ENCODE measurements around the gene DAD1.
"Not testable (repeated sequence)": the region's sequence is repeated elsewhere in the genome, so short reads cannot be mapped to it uniquely, and the experiment has no call there.

The DAD1 gene

DNA sequence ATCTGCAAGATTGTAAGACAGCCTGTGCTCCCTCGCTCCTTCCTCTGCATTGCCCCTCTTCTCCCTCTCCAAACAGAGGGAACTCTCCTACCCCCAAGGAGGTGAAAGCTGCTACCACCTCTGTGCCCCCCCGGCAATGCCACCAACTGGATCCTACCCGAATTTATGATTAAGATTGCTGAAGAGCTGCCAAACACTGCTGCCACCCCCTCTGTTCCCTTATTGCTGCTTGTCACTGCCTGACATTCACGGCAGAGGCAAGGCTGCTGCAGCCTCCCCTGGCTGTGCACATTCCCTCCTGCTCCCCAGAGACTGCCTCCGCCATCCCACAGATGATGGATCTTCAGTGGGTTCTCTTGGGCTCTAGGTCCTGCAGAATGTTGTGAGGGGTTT lies 37.4 kb downstream of the DAD1 start:
- DNase-seq = no peak

DNA sequence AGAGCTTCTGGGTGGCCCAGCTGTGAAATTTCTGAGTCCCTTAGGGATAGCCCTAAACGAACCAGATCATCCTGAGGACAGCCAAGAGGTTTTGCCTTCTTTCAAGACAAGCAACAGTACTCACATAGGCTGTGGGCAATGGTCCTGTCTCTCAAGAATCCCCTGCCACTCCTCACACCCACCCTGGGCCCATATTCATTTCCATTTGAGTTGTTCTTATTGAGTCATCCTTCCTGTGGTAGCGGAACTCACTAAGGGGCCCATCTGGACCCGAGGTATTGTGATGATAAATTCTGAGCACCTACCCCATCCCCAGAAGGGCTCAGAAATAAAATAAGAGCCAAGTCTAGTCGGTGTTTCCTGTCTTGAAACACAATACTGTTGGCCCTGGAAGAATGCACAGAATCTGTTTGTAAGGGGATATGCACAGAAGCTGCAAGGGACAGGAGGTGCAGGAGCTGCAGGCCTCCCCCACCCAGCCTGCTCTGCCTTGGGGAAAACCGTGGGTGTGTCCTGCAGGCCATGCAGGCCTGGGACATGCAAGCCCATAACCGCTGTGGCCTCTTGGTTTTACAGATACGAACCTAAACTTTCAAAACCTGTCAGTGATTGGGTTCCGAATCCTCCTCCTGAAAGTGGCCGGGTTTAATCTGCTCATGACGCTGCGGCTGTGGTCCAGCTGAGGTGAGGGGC lies 38.9 kb downstream of the DAD1 start:
- DNase-seq = peak; percentile 34

DNA sequence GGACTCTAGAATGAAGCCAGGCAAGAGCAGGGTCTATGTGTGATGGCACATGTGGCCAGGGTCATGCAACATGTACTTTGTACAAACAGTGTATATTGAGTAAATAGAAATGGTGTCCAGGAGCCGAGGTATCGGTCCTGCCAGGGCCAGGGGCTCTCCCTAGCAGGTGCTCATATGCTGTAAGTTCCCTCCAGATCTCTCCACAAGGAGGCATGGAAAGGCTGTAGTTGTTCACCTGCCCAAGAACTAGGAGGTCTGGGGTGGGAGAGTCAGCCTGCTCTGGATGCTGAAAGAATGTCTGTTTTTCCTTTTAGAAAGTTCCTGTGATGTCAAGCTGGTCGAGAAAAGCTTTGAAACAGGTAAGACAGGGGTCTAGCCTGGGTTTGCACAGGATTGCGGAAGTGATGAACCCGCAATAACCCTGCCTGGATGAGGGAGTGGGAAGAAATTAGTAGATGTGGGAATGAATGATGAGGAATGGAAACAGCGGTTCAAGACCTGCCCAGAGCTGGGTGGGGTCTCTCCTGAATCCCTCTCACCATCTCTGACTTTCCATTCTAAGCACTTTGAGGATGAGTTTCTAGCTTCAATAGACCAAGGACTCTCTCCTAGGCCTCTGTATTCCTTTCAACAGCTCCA lies 39.6 kb downstream of the DAD1 start:
- no peak for DNase-seq

DNA sequence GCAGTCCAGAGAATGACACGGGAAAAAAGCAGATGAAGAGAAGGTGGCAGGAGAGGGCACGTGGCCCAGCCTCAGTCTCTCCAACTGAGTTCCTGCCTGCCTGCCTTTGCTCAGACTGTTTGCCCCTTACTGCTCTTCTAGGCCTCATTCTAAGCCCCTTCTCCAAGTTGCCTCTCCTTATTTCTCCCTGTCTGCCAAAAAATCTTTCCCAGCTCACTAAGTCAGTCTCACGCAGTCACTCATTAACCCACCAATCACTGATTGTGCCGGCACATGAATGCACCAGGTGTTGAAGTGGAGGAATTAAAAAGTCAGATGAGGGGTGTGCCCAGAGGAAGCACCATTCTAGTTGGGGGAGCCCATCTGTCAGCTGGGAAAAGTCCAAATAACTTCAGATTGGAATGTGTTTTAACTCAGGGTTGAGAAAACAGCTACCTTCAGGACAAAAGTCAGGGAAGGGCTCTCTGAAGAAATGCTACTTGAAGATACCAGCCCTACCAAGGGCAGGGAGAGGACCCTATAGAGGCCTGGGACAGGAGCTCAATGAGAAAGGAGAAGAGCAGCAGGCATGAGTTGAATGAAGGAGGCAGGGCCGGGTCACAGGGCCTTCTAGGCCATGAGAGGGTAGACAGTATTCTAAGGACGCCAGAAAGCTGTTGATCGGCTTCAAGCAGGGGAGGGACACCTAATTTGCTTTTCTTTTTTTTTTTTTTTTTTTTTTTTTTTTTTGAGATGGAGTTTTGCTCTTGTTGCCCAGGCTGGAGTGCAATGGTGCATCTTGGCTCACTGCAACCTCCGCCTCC lies 40.9 kb downstream of the DAD1 start:
- DNase-seq = no peak

DNA sequence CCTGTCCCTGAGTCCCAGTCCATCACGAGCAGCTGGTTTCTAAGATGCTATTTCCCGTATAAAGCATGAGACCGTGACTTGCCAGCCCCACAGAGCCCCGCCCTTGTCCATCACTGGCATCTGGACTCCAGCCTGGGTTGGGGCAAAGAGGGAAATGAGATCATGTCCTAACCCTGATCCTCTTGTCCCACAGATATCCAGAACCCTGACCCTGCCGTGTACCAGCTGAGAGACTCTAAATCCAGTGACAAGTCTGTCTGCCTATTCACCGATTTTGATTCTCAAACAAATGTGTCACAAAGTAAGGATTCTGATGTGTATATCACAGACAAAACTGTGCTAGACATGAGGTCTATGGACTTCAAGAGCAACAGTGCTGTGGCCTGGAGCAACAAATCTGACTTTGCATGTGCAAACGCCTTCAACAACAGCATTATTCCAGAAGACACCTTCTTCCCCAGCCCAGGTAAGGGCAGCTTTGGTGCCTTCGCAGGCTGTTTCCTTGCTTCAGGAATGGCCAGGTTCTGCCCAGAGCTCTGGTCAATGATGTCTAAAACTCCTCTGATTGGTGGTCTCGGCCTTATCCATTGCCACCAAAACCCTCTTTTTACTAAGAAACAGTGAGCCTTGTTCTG lies 41.6 kb downstream of the DAD1 start:
- DNase-seq = no peak

DNA sequence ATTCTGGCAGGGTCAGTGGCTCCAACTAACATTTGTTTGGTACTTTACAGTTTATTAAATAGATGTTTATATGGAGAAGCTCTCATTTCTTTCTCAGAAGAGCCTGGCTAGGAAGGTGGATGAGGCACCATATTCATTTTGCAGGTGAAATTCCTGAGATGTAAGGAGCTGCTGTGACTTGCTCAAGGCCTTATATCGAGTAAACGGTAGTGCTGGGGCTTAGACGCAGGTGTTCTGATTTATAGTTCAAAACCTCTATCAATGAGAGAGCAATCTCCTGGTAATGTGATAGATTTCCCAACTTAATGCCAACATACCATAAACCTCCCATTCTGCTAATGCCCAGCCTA lies 42.3 kb downstream of the DAD1 start:
- DNase-seq = no peak

DNA sequence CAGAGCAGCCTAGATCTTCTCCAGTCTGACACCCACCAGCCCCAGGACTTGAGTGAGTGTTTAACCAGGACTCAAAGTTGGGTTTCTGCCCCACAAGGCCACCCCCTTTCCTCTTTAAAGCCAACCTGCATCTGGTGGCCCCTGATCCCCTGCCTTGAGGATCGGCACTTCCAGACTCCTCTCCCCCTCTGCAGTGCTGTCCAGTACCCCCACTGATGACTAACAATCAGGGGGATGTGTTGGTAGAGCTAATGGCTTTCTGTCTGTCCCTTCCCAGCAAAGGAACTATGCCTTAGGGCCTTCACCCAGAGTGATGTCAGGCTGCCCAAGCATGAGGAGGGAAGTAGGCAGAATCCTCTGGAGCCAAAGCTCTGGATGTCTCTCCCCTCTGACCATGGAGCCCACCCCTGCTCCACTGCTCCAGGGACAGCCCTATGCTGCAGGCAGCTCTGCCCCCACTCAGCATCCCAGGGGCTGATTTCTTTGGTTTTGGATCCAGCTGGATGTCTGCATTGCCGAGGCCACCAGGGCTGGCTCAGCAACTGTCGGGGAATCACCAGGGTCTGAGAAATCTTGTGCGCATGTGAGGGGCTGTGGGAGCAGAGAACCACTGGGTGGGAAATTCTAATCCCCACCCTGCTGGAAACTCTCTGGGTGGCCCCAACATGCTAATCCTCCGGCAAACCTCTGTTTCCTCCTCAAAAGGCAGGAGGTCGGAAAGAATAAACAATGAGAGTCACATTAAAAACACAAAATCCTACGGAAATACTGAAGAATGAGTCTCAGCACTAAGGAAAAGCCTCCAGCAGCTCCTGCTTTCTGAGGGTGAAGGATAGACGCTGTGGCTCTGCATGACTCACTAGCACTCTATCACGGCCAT lies 42.9 kb downstream of the DAD1 start:
- DNase-seq = no peak

DNA sequence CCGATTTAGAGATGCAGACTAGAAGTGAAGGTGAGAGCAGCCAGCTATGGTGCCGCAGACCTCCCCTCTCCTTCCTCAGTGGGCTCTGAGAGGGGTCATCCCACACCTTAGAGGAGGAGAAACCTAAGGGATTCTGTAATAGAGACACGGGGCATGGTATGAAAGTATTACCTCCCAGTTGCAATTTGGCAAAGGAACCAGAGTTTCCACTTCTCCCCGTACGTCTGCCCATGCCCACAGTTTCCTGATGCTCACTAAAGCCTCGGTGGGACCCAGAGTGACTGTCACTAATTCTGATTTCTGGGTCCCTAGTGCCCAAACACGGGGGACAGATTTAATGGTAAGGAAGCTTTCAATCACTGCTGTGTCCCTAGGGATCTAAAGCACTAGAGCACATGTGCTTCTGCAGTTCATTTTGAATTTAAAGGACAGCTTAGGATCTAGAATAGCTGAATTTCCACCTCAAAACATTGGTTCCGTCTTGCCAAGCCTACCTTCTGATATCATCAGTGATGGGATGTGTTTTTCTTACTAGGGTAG lies 44.1 kb downstream of the DAD1 start:
- no peak for DNase-seq

DNA sequence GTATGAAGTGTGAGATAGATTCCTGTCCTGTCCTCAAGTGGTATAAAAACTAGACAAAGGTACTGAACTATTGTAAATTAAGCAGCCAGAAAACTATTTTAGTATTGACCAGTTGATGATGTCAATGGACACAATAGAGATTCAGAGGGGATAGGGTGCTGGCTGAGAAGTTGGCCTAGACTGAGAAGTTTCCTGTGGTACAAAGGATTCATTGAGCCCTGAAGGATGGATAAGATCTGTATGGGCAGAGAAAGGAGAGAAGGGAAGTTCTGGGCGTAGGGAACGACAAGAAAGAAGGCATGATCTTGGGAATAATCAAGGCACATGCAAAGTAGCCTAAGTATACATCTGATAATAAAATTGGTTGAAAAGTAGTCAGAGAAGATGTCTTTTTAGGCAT lies 44.6 kb downstream of the DAD1 start:
- DNase-seq = no peak

DNA sequence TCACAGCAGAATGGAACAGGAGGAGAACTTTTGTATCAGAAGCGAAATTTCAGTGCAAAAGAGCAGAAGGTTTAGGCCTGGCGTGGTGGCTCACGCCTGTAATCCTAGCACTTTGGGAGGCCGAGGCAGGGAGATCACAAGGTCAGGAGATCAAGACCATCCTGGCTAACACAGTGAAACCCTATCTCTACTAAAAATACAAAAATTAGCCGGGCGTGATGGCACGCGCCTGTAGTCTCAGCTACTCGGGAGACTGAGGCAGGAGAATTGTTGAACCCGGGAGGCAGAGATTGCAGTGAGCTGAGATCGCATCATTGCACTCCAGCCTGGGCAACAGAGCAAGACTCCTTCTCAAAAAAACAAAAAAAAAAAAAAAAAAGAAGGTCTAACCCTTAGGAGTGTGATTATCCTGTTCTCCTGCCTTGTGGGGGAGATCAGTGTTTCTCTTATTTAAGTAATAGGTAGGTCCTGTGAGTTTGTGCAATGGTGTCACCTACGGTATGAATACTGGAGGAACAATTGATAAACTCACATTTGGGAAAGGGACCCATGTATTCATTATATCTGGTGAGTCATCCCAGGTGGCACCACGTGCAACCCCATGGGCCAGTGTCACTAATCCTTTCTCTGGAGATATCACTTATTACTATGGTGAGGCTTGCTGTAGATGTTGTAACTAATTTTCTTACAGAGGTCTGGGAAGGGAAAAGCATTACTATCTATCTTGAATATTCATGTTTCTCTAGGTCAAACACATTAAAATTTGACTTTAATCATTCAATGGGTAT lies 45.3 kb downstream of the DAD1 start:
- not testable (repeated sequence) for DNase-seq

DNA sequence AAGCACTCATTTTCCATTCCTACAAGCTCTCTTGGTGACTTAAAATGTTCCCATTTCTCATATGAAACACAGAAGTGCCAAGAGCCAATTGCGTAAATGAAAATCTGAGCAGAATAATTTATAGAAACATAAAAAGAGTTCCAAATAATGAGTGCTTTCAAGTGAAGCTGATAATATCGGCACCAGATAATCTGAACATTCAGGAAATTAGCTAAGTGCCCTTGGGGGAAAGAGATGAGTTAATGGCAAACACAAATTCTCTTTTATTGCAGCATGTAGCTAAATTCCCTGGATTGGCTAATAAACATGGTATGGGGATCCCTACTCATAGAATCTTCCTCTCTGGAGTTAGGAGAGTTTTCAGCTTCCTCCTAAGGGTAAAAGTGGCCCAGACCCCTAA lies 46.7 kb downstream of the DAD1 start:
- DNase-seq = no peak

DNA sequence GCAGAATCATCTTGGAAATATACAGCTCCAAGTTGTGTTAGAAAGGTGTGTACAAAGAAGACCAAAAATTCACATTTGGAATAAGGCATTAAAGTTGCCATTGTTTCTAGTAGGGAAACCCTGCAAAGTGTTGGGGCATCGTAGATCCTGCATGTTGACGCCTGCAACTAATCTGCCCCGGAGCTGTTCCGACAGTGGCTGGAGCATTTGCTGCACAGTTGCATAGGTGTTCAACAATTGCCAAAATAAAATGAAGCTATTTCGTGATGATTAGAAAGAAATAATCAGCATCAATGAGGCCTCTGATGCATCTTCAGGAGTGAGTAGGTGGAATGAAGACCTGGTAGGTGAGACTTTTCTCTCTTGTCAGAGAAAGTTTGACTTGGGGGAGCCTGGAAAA lies 47.3 kb downstream of the DAD1 start:
- DNase-seq = no peak

DNA sequence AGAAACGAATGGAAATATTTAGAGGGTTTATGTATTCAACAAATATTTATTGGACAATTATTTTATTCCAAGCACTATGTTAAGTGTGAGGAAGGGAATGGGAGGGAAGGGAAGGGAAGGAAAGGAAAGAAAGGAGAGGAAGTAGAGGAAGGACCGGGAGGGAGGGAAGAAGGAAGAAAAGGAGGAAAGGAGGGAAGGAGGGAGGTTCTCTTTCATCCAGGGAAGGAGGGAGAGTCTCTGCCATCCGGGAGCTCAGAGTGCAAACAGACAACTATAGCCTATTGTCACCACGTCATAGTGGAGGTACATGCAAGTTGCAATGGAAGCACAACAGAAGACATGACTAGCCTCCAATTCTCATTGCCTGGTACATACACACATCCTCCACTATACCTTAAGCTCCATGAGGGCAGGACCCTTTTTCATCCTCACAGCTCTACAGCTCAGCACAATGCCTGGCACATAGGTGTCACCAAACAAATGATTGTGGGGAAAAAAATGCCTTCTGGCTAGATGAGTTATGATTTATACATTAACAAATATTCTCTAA lies 48.1 kb downstream of the DAD1 start:
- no peak for DNase-seq

DNA sequence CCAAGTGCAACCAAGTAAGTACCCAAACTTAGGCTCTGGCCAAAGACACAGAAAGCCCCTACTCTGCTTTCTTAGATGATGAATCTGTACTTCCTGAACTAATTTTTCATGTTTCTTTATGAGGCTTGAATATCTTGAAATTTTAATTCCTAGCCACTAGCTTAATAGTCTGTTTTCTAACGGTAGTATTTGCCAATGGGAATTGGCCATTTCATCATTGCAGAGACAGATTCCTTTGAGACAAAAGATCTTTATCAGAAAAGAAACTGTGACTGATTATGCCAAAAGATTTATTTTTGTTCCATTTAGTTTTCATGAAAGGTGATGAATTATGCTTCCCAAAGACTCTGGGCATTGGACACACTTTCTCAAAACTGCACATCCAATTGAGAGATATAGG lies 48.7 kb downstream of the DAD1 start:
- no peak for DNase-seq

DNA sequence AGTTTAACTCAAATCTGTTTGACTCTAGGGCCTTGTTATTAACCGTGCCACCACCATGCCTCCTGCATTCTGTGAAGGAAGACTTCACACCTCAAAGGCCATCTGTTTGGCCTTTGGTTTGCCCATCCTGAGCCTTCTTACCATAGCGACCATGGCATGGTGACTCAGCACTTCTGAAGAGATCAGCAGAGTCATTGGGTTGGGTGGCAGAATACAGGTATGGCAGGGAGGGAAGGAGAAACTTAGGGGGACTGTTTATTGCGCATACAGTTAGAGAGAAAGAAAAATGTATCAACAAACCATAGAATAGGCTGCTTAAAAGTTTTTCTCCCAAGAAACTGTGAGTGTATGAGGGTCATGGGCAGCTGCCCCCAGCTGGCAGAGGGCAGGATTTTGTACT lies 49.2 kb downstream of the DAD1 start:
- no peak for DNase-seq

DNA sequence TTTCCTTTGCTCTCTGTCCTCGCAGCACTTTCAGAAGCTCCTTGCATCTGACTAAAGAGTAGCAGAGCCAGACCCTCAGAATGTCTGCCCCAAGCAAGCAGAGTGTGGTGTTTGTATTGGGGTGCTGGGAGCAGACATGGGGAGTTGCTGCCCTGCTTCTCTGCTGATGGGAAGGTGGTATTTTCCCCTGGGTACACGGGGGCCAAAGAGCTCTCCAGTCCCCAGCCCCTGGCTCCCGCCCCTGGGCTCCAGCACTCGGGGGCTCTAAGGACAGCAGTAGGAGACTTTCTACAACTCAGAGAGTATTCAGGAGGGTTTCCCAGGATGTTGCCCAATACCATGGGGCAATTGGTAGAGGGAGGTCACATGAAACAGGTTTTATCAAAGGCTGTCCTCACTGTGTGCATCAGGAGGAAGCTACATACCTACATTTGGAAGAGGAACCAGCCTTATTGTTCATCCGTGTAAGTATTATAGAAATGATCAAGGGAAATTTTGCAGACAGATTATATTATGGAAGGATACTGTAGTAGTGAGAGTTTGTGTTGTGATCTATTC lies 50.3 kb downstream of the DAD1 start:
- DNase-seq = no peak

DNA sequence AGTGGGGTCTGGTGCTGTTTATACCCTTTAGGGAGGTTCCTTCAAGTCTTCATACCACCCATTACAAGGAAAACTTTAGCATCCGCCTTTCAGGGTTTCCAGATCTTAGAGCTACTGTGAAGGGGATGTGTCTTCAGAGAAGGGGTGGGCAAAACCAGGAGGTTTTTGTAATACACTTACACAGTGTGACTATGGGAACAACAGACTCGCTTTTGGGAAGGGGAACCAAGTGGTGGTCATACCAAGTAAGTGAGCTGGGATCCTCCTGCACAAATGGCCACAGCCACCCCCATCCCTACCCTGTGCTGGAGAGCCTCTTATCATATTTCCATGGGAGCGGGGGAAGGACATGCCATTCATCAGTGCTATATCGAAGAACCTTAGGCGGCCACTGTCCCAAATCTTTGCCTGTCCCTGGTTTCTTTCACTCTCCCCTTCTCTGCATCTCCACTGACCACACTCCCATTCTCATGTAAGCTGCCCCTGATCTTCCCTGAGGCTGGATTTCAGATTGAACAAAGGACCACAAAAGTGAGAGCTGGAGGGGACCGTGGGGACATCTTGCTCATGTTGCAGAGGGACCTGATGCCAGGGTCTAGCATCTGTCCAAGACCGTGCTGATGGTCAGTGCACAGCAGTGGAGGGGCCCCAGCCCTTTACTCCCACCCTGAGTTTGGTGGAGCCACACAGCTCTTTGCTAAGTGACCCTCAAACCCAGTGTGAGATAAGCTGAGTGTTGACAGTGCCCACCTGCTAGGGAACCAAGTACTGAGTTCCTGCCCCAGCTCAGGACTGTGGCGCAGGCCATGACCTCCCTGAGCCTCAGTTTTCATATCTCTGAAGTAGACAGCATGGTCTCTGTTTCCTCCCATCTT lies 51.4 kb downstream of the DAD1 start:
- no peak for DNase-seq

DNA sequence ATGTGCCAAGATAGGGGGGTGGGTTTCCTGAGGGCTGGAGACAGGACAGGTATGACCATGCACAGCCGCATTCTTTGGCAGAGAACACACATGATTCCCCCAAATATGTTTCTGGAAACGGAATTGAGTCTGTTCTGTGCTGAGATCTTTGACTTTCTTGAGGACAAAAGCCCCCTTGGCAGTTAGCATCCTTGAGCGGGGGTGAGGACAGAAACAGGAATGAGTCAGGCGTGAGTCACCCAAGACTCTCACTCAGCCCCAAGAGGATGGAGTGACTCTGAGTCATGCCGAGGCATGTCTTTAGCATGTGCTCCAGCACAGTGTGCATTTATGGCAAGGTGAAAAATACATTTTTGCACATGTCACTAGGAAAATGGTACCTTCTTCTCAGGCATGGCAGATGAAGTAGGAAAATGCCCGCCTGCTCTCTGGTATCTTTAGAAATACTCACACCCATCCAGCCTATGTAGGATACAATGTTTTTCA lies 52.1 kb downstream of the DAD1 start:
- DNase-seq = peak; percentile 53

DNA sequence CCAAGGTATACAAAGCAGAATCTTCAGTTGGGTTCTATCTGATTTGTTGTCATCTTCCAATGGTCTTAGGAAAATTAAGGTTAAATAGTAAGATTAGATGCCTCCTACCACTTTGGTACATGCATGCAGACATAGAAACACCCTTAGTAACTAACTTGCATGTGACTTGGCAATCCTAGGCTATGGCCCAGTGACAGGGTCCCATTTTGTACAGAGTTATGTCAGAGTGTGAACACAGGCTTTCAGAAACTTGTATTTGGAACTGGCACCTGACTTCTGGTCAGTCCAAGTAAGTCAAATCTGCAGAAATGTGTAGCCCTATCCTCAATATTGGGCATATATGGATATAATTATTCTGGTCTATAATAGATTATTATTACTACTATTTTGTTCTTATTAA lies 53.1 kb downstream of the DAD1 start:
- no peak for DNase-seq

DNA sequence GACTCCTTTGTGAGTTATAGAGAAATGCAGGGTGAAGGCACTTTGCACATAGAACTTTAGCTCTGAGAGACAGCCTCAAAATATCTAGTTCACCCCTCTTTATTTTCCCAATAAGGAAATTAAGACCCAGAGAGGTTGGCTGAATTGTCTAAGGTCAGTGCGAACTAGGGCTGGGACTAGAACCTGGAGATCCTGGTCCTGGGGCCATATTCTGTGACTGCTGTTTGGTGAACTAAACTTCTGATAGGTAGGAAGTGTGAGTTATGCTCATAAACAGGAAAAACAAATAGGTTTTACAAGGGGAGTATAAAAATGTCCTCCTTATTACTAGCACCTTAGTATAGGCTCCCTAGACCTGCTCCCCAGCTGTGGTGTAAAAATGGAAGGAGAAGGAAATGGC lies 53.9 kb downstream of the DAD1 start:
- no peak for DNase-seq
